HepG2 (cell line): ENCODE measurements around the gene TK1. TPM values are rescaled to one million over a fixed set of nuclear protein-coding genes. Genes with fewer than 3 reads are reported as not detected.
A peak's percentile ranks its signal among the peaks of the same experiment; 100 is the strongest.

Source experiments
- ATAC-seq: fragments of 200-7000 bp; cut with Tn5 transposase; 3 replicates; pipeline ENCODE4 v1.9.1; 2020; ENCODE audit warnings: mild to moderate bottlenecking, moderate library complexity
- BruUV-seq: library from RNA; stranded (reverse); fragments of 400-500 nt; replicated peaks from 2 replicates; lab custom pipeline; 2021; lab: Mats Ljungman, UMichigan
- CTCF ChIA-PET: fragments of 300-600 bp; formaldehyde crosslinking; extraction: SDS; loops from one replicate; lab custom pipeline; 2021; ENCODE audit warnings: low total read pairs, inconsistent platforms, low intra/inter-chr PET ratio; lab: Yijun Ruan, JAX
- POLR2A ChIA-PET: fragments of 350-600 bp; sonication (Branson Sonifier 250); formaldehyde crosslinking; loops from one replicate; lab custom pipeline; 2020; ENCODE audit warnings: antibody characterized with exemption, inconsistent platforms; lab: Yijun Ruan, JAX
- DNase-seq: peaks from one replicate; pipeline ENCODE4 v3.0.0-alpha.2; 2015; ENCODE audit warnings: low spot score
- FAIRE-seq: peaks from 3 replicates; lab custom pipeline; 2011; peaks lifted over from hg19 to GRCh38; lab: Jason Lieb, UNC
- H2AFZ ChIP-seq: one replicate; pipeline ENCODE4 v1.6.1; 2011; ENCODE audit warnings: low read length, inconsistent platforms
- H3K27ac ChIP-seq: fragments of 300-600 bp; 3 replicates; pipeline ENCODE4 v1.8.0; 2011; ENCODE audit warnings: mixed run types, mild to moderate bottlenecking, mixed read lengths, low read length, inconsistent platforms; ENCODE audit not compliant: insufficient read depth; ENCODE audit errors: extremely low read length
- H3K27me3 ChIP-seq, 2 experiments: fragments of 200-600 bp in 1 of 2; 2 replicates in 1 of 2; 3 replicates in 1 of 2; pipeline versions ENCODE4 v1.6.0 to v1.8.0; 2011; ENCODE audit warnings: low read length in 2 of 2, mild to moderate bottlenecking in 2 of 2, moderate library complexity in 2 of 2, inconsistent platforms in 1 of 2; ENCODE audit not compliant: insufficient read depth in 2 of 2, control insufficient read depth in 1 of 2
- H3K36me3 ChIP-seq, 2 experiments: fragments of 200-600 bp in 1 of 2; replicated peaks in 1 of 2; 2 replicates in 1 of 2; 3 replicates in 1 of 2; pipeline versions ENCODE4 v1.5.1 to v1.8.0; 2011; ENCODE audit warnings: low read length in 2 of 2, inconsistent platforms in 1 of 2; ENCODE audit not compliant: insufficient read depth in 2 of 2, control insufficient read depth in 1 of 2
- H3K4me1 ChIP-seq: 2 replicates; pipeline ENCODE4 v1.5.1; 2012; ENCODE audit warnings: low read length, inconsistent platforms; ENCODE audit not compliant: insufficient read depth
- H3K4me2 ChIP-seq: 2 replicates; pipeline ENCODE4 v1.6.0; 2011; ENCODE audit warnings: low read depth, low read length, inconsistent platforms
- H3K4me3 ChIP-seq, 3 experiments: fragments of 200-600 bp in 1 of 3; sonication (generic), shearing (Covaris generic) in 1 of 3; replicated peaks in 1 of 3; 2 replicates each; pipeline ENCODE4 v1.5.1; 2011 to 2016; ENCODE audit warnings: low read length in 3 of 3, inconsistent platforms in 2 of 3, low read depth in 2 of 3, mild to moderate bottlenecking in 2 of 3, control low read depth in 1 of 3, mixed read lengths in 1 of 3; ENCODE audit not compliant: insufficient read depth in 1 of 3
- H3K79me2 ChIP-seq: one replicate; pipeline ENCODE4 v1.6.1; 2011; ENCODE audit warnings: low read length, inconsistent platforms; ENCODE audit not compliant: insufficient read depth
- H3K9ac ChIP-seq: 2 replicates; pipeline ENCODE4 v1.6.0; 2011; ENCODE audit warnings: mild to moderate bottlenecking, low read depth, low read length, inconsistent platforms; ENCODE audit not compliant: insufficient read depth
- H3K9me3 ChIP-seq: 2 replicates; pipeline ENCODE4 v1.5.1; 2012; ENCODE audit warnings: mild to moderate bottlenecking, low read length
- H4K20me1 ChIP-seq: 2 replicates; pipeline ENCODE4 v1.6.0; 2011; ENCODE audit warnings: inconsistent platforms, mild to moderate bottlenecking, low read length, moderate library complexity; ENCODE audit not compliant: insufficient read depth
- ATF4 ChIP-seq, 2 experiments: fragments of 450-650 bp in 1 of 2; sonication (generic) in 1 of 2; formaldehyde crosslinking; IDR thresholded peaks; 2 replicates each; pipeline versions ENCODE4 v1.5.0 to v1.8.0; 2020 to 2022; ENCODE audit warnings: mild to moderate bottlenecking in 1 of 2, missing genetic modification reagents in 1 of 2
- ATM ChIP-seq: fragments of 450-650 bp; IDR thresholded peaks from 2 replicates; pipeline ENCODE4 v1.7.1; 2017; ENCODE audit warnings: mild to moderate bottlenecking, borderline replicate concordance
- CCDC6 ChIP-seq: sonication (generic); formaldehyde crosslinking; IDR thresholded peaks from 2 replicates; pipeline ENCODE4 v1.8.1; 2022; ENCODE audit warnings: mild to moderate bottlenecking, missing genetic modification reagents, moderate library complexity
- DR1 ChIP-seq: sonication (generic); formaldehyde crosslinking; IDR thresholded peaks from 2 replicates; pipeline ENCODE4 v1.8.0; 2021; ENCODE audit warnings: mild to moderate bottlenecking, missing genetic modification reagents, inconsistent platforms
- FOXO1 ChIP-seq: sonication (generic); formaldehyde crosslinking; IDR thresholded peaks from 2 replicates; pipeline ENCODE4 v1.4.0; 2020; ENCODE audit warnings: missing genetic modification reagents
- GPN1 ChIP-seq: sonication (generic); formaldehyde crosslinking; IDR thresholded peaks from 2 replicates; pipeline ENCODE4 v1.5.1; 2020; ENCODE audit warnings: missing genetic modification reagents, borderline replicate concordance
- MYC ChIP-seq: sonication (generic); formaldehyde crosslinking; IDR thresholded peaks from 2 replicates; pipeline ENCODE4 v1.9.0; 2021; ENCODE audit warnings: missing genetic modification reagents, borderline replicate concordance
- ZEB1 ChIP-seq: IDR thresholded peaks from 2 replicates; pipeline ENCODE4 v1.6.1; 2012; ENCODE audit warnings: mild to moderate bottlenecking, low read depth, inconsistent platforms; ENCODE audit not compliant: insufficient replicate concordance
- ZFP36L1 ChIP-seq: sonication (generic); formaldehyde crosslinking; IDR thresholded peaks from 2 replicates; pipeline ENCODE4 v1.8.0; 2022; ENCODE audit warnings: mild to moderate bottlenecking, missing genetic modification reagents, moderate library complexity
- ZNF121 ChIP-seq: sonication (generic); formaldehyde crosslinking; IDR thresholded peaks from 2 replicates; pipeline ENCODE4 v1.5.0; 2020; ENCODE audit warnings: mild to moderate bottlenecking, missing genetic modification reagents
- ZNF549 ChIP-seq: sonication (generic); formaldehyde crosslinking; IDR thresholded peaks from 2 replicates; pipeline ENCODE4 v1.5.0; 2020; ENCODE audit warnings: missing genetic modification reagents
- ZNF569 ChIP-seq: sonication (generic); formaldehyde crosslinking; IDR thresholded peaks from 2 replicates; pipeline ENCODE4 v1.5.0; 2020; ENCODE audit warnings: mild to moderate bottlenecking, missing genetic modification reagents, moderate library complexity, borderline replicate concordance
- ZNF672 ChIP-seq: sonication (generic); formaldehyde crosslinking; IDR thresholded peaks from 2 replicates; pipeline ENCODE4 v1.8.1; 2022; ENCODE audit warnings: missing genetic modification reagents
- WGBS: methylation state at CpG from one replicate; pipeline ENCODE4 v1.1.6; 2017; ENCODE audit warnings: low lambda C conversion rate; 5-methylcytosine and 5-hydroxymethylcytosine counted together
- in situ Hi-C: cut with HindIII; loops from 2 replicates; pipeline ENCODE4 v1.10.0; 2017; ENCODE audit warnings: low pct_unique_long_range_greater_than_20kb; ENCODE audit not compliant: extremely low pct_ligation_motif_present
- intact Hi-C: fragments of 100-400 bp; cut with micrococcal nuclease; formaldehyde crosslinking; loops from one replicate; pipeline ENCODE4 v1.10.0; 2022; ENCODE audit not compliant: unreplicated experiment
- polyA plus RNA-seq, 8 experiments: library from polyadenylated mRNA; depleted of rRNA in 3 of 8; stranded (reverse) in 7 of 8; unstranded in 1 of 8; fragments of >200 nt; fragmentation: Illumina TruSeq in 4 of 8; extraction: Trizol in 4 of 8; gene quantifications; 2 replicates each; pipeline versions ENCODE4 v1.2.1 to v1.2.3, GENCODE V29; 2011 to 2016; ENCODE audit warnings: low read depth in 4 of 8, missing spikeins in 1 of 8, mixed read lengths in 1 of 8; ENCODE audit not compliant: insufficient read depth in 1 of 8
- total RNA-seq, 5 experiments: library from RNA; depleted of rRNA; stranded (reverse); fragments of >200 nt; fragmentation: Illumina TruSeq; extraction: Trizol; gene quantifications; 2 replicates each; pipeline ENCODE4 v1.2.3, GENCODE V29; 2016; ENCODE audit warnings: low read depth in 1 of 5

Gene TK1
- total and polyA plus RNA-seq, 2 of the 13 experiments (the other 11 are each of a cell fraction or from before 2014, with no cell fraction given), result 45.0 to 96.0 TPM

- TF ChIP-seq ZFP36L1 (CRISPR knock-in tag) (peak; percentile 80; the same call in 1 of the 2 replicates), DR1 (CRISPR knock-in tag) (no peak; the same call in 1 of the 2 replicates), ZNF569 (CRISPR knock-in tag) (no peak), ZNF549 (peak; percentile 75; the same call in 1 of the 2 replicates), GPN1 (CRISPR knock-in tag) (no peak), FOXO1 (CRISPR knock-in tag) (peak; percentile 49), MYC (peak; percentile 76), ATF4 (CRISPR knock-in tag; IDR thresholded peaks at IDR 0.05) (peak in 1 of 2 experiments; percentile 31; a peak in 1 of 4 replicates), CCDC6 (CRISPR knock-in tag) (peak; percentile 57; the same call in 1 of the 2 replicates), ZNF121 (CRISPR knock-in tag) (peak; percentile 59; the same call in 1 of the 2 replicates)
Observed at GRCh38 chr17:78168242-78168902, 18.5 kb downstream of the TK1 start, which contains the start of gene SYNGR2 (continued).

- intact Hi-C loops (loop anchor here (5.0 kb wide), 1 partner anchor 39 kb away; the partner anchor contains the start of gene TMC6), in situ Hi-C loops (no loop called here)
- Histone ChIP-seq H3K27ac (no peak overlapping the region), H3K36me3 (peaks cover 1 to 5% of the 10 kb centered on the region in 2 experiments; a peak in 3 of 5 replicates), H3K4me2 (peak overlapping the region; percentile 87), H3K4me1 (peaks cover 65% of the 10 kb centered on the region), H3K4me3 (peak overlapping the region in 1 of 3 experiments; percentile 5; a peak in 1 of 6 replicates), H3K9ac (no peak overlapping the region), H2AFZ (no peak overlapping the region), H3K27me3 (peaks cover 0 to 2% of the 10 kb centered on the region in 2 experiments; a peak in 1 of 5 replicates), H3K9me3 (no peaks in the 10 kb centered on the region), H4K20me1 (peaks cover 5% of the 10 kb centered on the region; the same call in 1 of the 2 replicates), H3K79me2 (peaks cover 8% of the 10 kb centered on the region)
- ATAC-seq, result no peak
- BruUV-seq, result no TSS peak
- CTCF ChIA-PET, result no interaction called here
- POLR2A ChIA-PET, result interaction anchor here (1.1 to 1.4 kb wide), 2 partner anchors 15 to 32 kb away, joined by 3 to 4 read pairs; no protein-coding TSS in a partner anchor
- no peak for DNase-seq
- 28% methylated on average over 5 of the region's 6 CpGs for WGBS
- peak; percentile 76 for TF ChIP-seq ZEB1
- TF ChIP-seq ATM, result no peak
- TF ChIP-seq ZNF672 (CRISPR knock-in tag), result 0 out of 2 replicates have a peak, but pooled peaks have one; percentile 36
- FAIRE-seq, result no peak
Observed at GRCh38 chr17:78166416-78166815, 20.4 kb downstream of the TK1 start.
